ENCODE data around the gene RABL6. TPM values are rescaled to one million over a fixed set of nuclear protein-coding genes. Genes with fewer than 3 reads are reported as not detected.
"Not testable (repeated sequence)": the region's sequence is repeated elsewhere in the genome, so short reads cannot be mapped to it uniquely, and the experiment has no call there.

RABL6 gene
- total and polyA plus RNA-seq, 8 donors = 49.5 to 80.8 (median 62.3) TPM

DNA sequence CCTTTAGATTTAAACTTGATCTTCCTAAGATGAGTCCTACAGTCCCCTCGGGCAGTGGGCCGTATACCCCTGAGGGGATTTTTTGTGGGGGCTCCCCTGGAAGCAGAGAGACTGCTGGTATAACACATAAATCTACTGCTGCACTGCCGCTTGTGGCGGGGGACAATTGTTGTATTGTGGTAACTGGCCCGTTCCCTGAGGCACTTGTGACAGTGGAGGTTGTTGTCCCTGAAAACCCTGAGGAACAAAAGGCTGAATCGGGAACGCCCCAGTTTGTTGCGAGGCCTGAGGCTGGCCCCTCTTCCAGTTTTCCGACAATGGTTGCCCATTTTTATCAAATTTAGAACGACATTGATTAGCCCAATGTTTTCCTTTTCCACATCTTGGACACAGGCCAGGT, 21.3 kb upstream of the RABL6 start:
- ATAC-seq = no peak
- peaks cover 0 to 19% of the 10 kb centered on the region in 2 donors for H3K4me1 ChIP-seq
- no peaks in the 10 kb centered on the region for H3K36me3 ChIP-seq
- no peaks in the 10 kb centered on the region for H3K9me3 ChIP-seq
- H3K27ac ChIP-seq = no peak overlapping the region
- intact Hi-C loops (cut with DNase I) = loop anchor here in 1 of 2 donors (10.0 kb wide), 1 partner anchor 278 kb away; no protein-coding TSS in a partner anchor
- H3K27me3 ChIP-seq = no peaks in the 10 kb centered on the region
- no peak for DNase-seq
- TF ChIP-seq, protein P1, sequence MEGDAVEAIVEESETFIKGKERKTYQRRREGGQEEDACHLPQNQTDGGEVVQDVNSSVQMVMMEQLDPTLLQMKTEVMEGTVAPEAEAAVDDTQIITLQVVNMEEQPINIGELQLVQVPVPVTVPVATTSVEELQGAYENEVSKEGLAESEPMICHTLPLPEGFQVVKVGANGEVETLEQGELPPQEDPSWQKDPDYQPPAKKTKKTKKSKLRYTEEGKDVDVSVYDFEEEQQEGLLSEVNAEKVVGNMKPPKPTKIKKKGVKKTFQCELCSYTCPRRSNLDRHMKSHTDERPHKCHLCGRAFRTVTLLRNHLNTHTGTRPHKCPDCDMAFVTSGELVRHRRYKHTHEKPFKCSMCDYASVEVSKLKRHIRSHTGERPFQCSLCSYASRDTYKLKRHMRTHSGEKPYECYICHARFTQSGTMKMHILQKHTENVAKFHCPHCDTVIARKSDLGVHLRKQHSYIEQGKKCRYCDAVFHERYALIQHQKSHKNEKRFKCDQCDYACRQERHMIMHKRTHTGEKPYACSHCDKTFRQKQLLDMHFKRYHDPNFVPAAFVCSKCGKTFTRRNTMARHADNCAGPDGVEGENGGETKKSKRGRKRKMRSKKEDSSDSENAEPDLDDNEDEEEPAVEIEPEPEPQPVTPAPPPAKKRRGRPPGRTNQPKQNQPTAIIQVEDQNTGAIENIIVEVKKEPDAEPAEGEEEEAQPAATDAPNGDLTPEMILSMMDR (IDR thresholded peaks at IDR 0.05) = no peak
- no peak overlapping the region for H3K4me3 ChIP-seq

DNA sequence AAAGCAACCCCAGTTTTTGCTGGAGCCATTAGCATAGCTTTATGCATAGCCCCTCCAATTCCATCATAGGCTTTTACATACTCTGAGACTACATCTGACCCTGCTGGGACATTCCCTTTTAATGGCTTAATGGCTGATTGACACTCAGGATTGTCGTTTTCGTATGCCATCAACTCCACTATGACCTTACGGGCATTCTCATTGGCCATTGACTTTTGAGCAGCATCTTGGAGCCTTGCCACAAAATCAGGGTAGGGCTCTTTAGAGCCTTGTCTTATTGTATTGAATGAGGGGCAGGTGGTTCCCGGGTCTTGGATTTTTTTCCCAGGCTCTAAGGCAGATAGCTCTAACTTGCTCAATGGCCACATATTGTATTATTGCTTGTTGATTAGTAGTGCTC, 20.8 kb upstream of the RABL6 start:
- not testable (repeated sequence) for H3K27me3 ChIP-seq, H3K27ac ChIP-seq, H3K36me3 ChIP-seq, H3K9me3 ChIP-seq, DNase-seq, ATAC-seq, H3K4me3 ChIP-seq
- intact Hi-C loops (cut with DNase I) = loop anchor here in 1 of 2 donors (10.0 kb wide), 1 partner anchor 278 kb away; no protein-coding TSS in a partner anchor
- peaks cover 4 to 25% of the 10 kb centered on the region in 2 donors for H3K4me1 ChIP-seq

DNA sequence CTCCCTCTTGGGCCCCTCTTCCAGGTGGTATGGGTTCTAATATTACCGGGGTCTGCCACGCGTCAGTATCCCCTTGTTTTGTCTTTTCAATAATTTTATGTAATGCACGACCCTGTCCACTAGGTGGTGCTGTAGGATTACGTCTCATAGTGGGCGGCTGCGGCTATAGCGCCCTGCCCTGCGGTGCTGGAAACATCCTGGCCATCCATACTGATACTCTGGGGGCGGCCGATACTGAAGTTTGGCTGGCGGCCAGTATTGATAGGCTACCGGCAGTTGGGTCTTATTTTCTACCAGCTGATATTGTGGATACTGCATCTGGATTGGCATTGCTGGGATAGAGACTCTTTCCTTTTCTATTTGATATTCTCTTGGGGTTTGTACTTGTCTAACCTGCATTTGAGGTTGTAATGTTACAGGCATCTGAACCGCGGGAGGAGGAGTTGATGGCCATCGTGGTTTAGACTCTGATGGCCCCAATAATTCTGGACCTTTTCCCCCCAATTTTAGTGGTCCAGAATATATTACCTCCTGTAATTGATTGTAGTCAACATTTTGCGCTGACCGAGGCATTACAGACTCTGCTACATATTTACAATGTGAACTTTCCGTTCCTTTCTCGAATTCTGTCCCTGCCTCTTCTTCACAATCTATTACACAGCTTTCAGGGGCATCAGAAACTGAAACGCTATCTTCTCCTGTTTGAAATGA, 19.9 kb upstream of the RABL6 start:
- TF ChIP-seq, protein P1 (IDR thresholded peaks at IDR 0.05) = peak; percentile 76 to 83
- peaks cover 0 to 5% of the 10 kb centered on the region in 2 donors for H3K36me3 ChIP-seq
- intact Hi-C loops (cut with DNase I) = loop anchor here in 1 of 2 donors (10.0 kb wide), 1 partner anchor 277 kb away; no protein-coding TSS in a partner anchor
- peaks cover 8 to 33% of the 10 kb centered on the region in 2 donors for H3K4me1 ChIP-seq
- DNase-seq = peak in 3 of 4 donors; percentile 65 to 86 (median 77)
- H3K9me3 ChIP-seq = no peaks in the 10 kb centered on the region
- ATAC-seq = no peak
- H3K27ac ChIP-seq = no peak overlapping the region
- H3K4me3 ChIP-seq = no peak overlapping the region
- no peaks in the 10 kb centered on the region for H3K27me3 ChIP-seq

DNA sequence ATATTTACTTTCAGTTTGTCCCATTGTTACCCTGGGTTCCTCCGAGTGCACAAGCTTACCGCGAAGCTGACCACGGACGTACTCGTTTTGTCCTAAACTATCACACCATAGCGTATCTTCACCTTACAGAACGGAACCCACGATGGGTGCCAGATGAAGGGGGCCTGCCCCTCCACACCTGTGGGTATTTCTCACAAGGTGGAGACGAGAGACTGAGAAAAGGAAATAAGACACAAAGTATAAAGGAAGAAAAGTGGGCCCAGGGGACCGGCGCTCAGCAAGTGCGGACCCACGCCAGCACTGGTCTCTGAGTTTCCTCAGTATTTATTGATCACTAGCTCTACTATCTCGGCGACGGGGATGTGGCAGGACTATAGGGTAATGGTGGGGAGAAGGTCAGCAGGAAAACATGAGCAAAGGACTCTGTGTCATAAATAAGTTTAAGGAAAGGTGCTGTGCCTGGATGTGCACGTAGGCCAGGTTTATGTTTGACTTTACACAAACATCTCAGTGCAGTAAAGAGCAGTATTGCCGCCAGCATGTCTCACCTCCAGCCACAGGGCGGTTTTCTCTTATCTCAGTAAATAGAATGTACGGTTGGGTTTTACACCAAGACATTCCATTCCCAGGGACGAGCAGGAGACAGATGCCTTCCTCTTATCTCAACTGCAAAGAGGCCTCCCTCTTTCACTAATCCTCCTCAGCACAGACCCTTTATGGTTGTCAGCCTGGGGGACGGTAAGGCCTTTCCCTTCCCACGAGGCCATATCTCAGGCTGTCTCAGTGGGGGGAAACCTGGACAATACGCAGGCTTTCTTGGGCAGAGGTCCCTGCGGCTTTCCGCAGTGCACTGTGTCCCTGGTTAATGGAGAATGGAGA, 18.9 kb upstream of the RABL6 start:
- intact Hi-C loops (cut with DNase I) = loop anchor here in 1 of 2 donors (10.0 kb wide), 1 partner anchor 276 kb away; no protein-coding TSS in a partner anchor
- H3K36me3 ChIP-seq = peaks cover 0 to 16% of the 10 kb centered on the region in 2 donors
- peaks cover 8 to 39% of the 10 kb centered on the region in 2 donors for H3K4me1 ChIP-seq
- not testable (repeated sequence) for H3K27ac ChIP-seq, H3K9me3 ChIP-seq, ATAC-seq, H3K4me3 ChIP-seq, H3K27me3 ChIP-seq
- DNase-seq = peak in 1 of 4 donors; percentile 39

DNA sequence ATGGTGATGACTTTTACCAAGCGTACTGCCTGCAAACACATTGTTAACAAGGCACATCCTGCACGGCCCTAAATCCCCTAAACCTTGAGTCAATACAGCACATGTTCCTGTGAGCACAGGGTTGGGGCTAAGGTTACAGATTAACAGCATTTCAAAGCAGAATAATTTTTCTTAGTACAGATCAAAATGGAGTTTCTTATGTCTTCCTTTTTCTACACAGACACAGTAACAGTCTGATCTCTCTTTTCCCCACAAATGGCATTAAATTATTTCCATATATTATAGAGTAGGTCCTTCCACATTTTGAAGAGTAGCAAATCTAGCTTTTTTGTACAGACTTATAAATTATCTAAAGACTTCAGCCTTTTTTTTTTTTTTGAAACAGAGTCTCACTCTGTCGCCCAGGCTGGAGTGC, 18.2 kb upstream of the RABL6 start:
- peaks cover 8 to 39% of the 10 kb centered on the region in 2 donors for H3K4me1 ChIP-seq
- no peak overlapping the region for H3K27ac ChIP-seq
- DNase-seq (no peak), ATAC-seq (no peak)
- no peak overlapping the region for H3K4me3 ChIP-seq
- H3K27me3 ChIP-seq = no peaks in the 10 kb centered on the region
- TF ChIP-seq, protein P1 (IDR thresholded peaks at IDR 0.05) = no peak
- intact Hi-C loops (cut with DNase I) = loop anchor here in 1 of 2 donors (10.0 kb wide), 1 partner anchor 275 kb away; no protein-coding TSS in a partner anchor
- peaks cover 0 to 19% of the 10 kb centered on the region in 2 donors for H3K36me3 ChIP-seq
- no peaks in the 10 kb centered on the region for H3K9me3 ChIP-seq
